GM18867 (cell line): ENCODE measurements around the gene FLRT3.

Source experiments
- ATAC-seq: cut with Tn5 transposase; IDR thresholded peaks from one replicate; pipeline ENCODE4 v1.9.1; 2021; ENCODE audit warnings: mild to moderate bottlenecking, moderate library complexity; ENCODE audit not compliant: unreplicated experiment

FLRT3 gene

GRCh38 chr20:14337400-14338171 is at the start of gene FLRT3:
Gene FLRT3, minus strand, starts transcription at chr20:14337612. Its CDS starts 10,106 bp downstream, at chr20:14327506.
- peak; percentile 99 for ATAC-seq

GRCh38 chr20:14386726-14387125 is 49.3 kb upstream of the FLRT3 start:
- ATAC-seq: no peak

- ATAC-seq: no peak
These were observed 47.8 kb upstream of the FLRT3 start for GRCh38 chr20:14385176-14385740.

GRCh38 chr20:14384416-14385175 is 47.2 kb upstream of the FLRT3 start:
- ATAC-seq: no peak

- ATAC-seq: no peak
These were observed 45.9 kb upstream of the FLRT3 start for GRCh38 chr20:14383335-14383734.

GRCh38 chr20:14378326-14378725 is 40.9 kb upstream of the FLRT3 start:
- no peak for ATAC-seq

- ATAC-seq: no peak
These were observed 38.1 kb upstream of the FLRT3 start for GRCh38 chr20:14375416-14375985.

- ATAC-seq: no peak
These were observed 36.8 kb upstream of the FLRT3 start for GRCh38 chr20:14374196-14374595.

- no peak for ATAC-seq
These were observed 24.3 kb upstream of the FLRT3 start for GRCh38 chr20:14361509-14362345.

GRCh38 chr20:14360416-14360815 is 23.0 kb upstream of the FLRT3 start:
- ATAC-seq: no peak

- ATAC-seq: no peak
These were observed 18.4 kb upstream of the FLRT3 start for GRCh38 chr20:14355791-14356190.

GRCh38 chr20:14344746-14345145 is 7.3 kb upstream of the FLRT3 start:
- no peak for ATAC-seq

GRCh38 chr20:14343491-14344065 is 6.2 kb upstream of the FLRT3 start:
- no peak for ATAC-seq

- ATAC-seq: no peak
These were observed 5.5 kb upstream of the FLRT3 start for GRCh38 chr20:14342918-14343317.

- ATAC-seq: no peak
These were observed 4.4 kb upstream of the FLRT3 start for GRCh38 chr20:14341801-14342200.

- ATAC-seq: no peak
These were observed 726 bp downstream of the FLRT3 start for GRCh38 chr20:14336686-14337085.

GRCh38 chr20:14335052-14335451 is 2.4 kb downstream of the FLRT3 start:
- no peak for ATAC-seq

- no peak for ATAC-seq
These were observed 3.0 kb downstream of the FLRT3 start for GRCh38 chr20:14334306-14334930.

- ATAC-seq: no peak
These were observed 3.7 kb downstream of the FLRT3 start for GRCh38 chr20:14333721-14334120.

GRCh38 chr20:14332866-14333265 is 4.5 kb downstream of the FLRT3 start:
- no peak for ATAC-seq
